IMR-90 (cell line): ENCODE measurements around the gene APPL2. TPM values are rescaled to one million over a fixed set of nuclear protein-coding genes. Genes with fewer than 3 reads are reported as not detected.

Experiments used
- ATAC-seq: fragments of 200-7000 bp; cut with Tn5 transposase; 2 replicates; pipeline ENCODE4 v1.9.1; 2020; ENCODE audit warnings: low read depth, mild to moderate bottlenecking, moderate library complexity
- BruUV-seq: library from RNA; stranded (reverse); fragments of 400-500 nt; replicated peaks from 2 replicates; lab custom pipeline; 2021; lab: Mats Ljungman, UMichigan
- CTCF ChIA-PET: fragments of 300-600 bp; formaldehyde crosslinking; extraction: SDS; loops from one replicate; lab custom pipeline; 2021; ENCODE audit warnings: antibody characterized with exemption; lab: Yijun Ruan, JAX
- POLR2A ChIA-PET: fragments of 300-600 bp; sonication (Branson Sonifier 250); formaldehyde crosslinking; loops from one replicate; lab custom pipeline; 2022; ENCODE audit warnings: antibody characterized with exemption; ENCODE audit not compliant: unreplicated experiment; lab: Charles Lee
- DNase-seq: peaks from one replicate; pipeline ENCODE4 v3.0.0; 2013
- H2AFZ ChIP-seq: replicated peaks from 2 replicates; pipeline ENCODE3; 2013; ENCODE audit warnings: low read length, mild to moderate bottlenecking; ENCODE audit not compliant: poor library complexity
- H2AK5ac ChIP-seq: 2 replicates; pipeline ENCODE4 v1.6.1; 2013; ENCODE audit warnings: low read depth, low read length, inconsistent platforms
- H2AK9ac ChIP-seq: replicated peaks from 2 replicates; pipeline ENCODE3; 2013; ENCODE audit warnings: mild to moderate bottlenecking, low read depth, low read length, moderate library complexity; ENCODE audit not compliant: poor library complexity
- H2BK120ac ChIP-seq: 2 replicates; pipeline ENCODE4 v1.6.1; 2013; ENCODE audit warnings: low read depth, low read length, inconsistent platforms
- H2BK15ac ChIP-seq: 3 replicates; pipeline ENCODE4 v1.6.1; 2013; ENCODE audit warnings: low read depth, low read length, inconsistent platforms
- H2BK20ac ChIP-seq: 2 replicates; pipeline ENCODE4 v1.6.1; 2013; ENCODE audit warnings: low read depth, mild to moderate bottlenecking, inconsistent platforms, low read length, moderate library complexity
- H2BK5ac ChIP-seq: 2 replicates; pipeline ENCODE4 v1.6.1; 2013; ENCODE audit warnings: mild to moderate bottlenecking, low read depth, low read length, inconsistent platforms; ENCODE audit not compliant: poor library complexity, severe bottlenecking
- H3K14ac ChIP-seq: replicated peaks from 2 replicates; pipeline ENCODE4 v1.6.1; 2013; ENCODE audit warnings: low read depth, low read length, inconsistent platforms
- H3K18ac ChIP-seq: 2 replicates; pipeline ENCODE4 v1.6.1; 2013; ENCODE audit warnings: low read depth, low read length, control low read depth
- H3K23ac ChIP-seq: 2 replicates; pipeline ENCODE4 v1.6.1; 2013; ENCODE audit warnings: low read depth, low read length, inconsistent platforms
- H3K27ac ChIP-seq: 2 replicates; pipeline ENCODE4 v1.5.1; 2013; ENCODE audit warnings: mild to moderate bottlenecking, control low read depth, low read length; ENCODE audit not compliant: insufficient read depth
- H3K27me3 ChIP-seq: 2 replicates; pipeline ENCODE4 v1.6.1; 2013; ENCODE audit warnings: low read length; ENCODE audit not compliant: control insufficient read depth, insufficient read depth
- H3K36me3 ChIP-seq: 2 replicates; pipeline ENCODE4 v1.6.1; 2013; ENCODE audit warnings: low read length, mixed read lengths; ENCODE audit not compliant: control insufficient read depth, insufficient read depth
- H3K4ac ChIP-seq: 2 replicates; pipeline ENCODE4 v1.6.1; 2013; ENCODE audit warnings: low read depth, low read length, inconsistent platforms
- H3K4me1 ChIP-seq: 2 replicates; pipeline ENCODE4 v1.6.1; 2013; ENCODE audit warnings: low read length, mixed read lengths; ENCODE audit not compliant: control insufficient read depth, insufficient read depth
- H3K4me2 ChIP-seq: 2 replicates; pipeline ENCODE4 v1.6.1; 2013; ENCODE audit warnings: low read depth, mild to moderate bottlenecking, control low read depth, low read length, moderate library complexity
- H3K4me3 ChIP-seq: 2 replicates; pipeline ENCODE4 v1.5.1; 2013; ENCODE audit warnings: low read depth, mild to moderate bottlenecking, control low read depth, low read length, moderate library complexity; ENCODE audit not compliant: insufficient read depth
- H3K56ac ChIP-seq: 2 replicates; pipeline ENCODE4 v1.6.1; 2013; ENCODE audit warnings: low read length, inconsistent platforms; ENCODE audit not compliant: insufficient read depth; ENCODE audit errors: extremely low read depth
- H3K79me1 ChIP-seq, 2 experiments: 2 replicates each; pipeline ENCODE4 v1.6.1; 2013; ENCODE audit warnings: low read length in 2 of 2, inconsistent platforms in 1 of 2, low read depth in 1 of 2
- H3K9ac ChIP-seq: 2 replicates; pipeline ENCODE4 v1.6.1; 2013; ENCODE audit warnings: low read depth, low read length, control low read depth
- H3K9me1 ChIP-seq: 2 replicates; pipeline ENCODE4 v1.6.1; 2013; ENCODE audit warnings: low read length, inconsistent platforms; ENCODE audit not compliant: insufficient read depth
- H3K9me3 ChIP-seq: 2 replicates; pipeline ENCODE4 v1.6.1; 2013; ENCODE audit warnings: low read length; ENCODE audit not compliant: control insufficient read depth, insufficient read depth
- H4K20me1 ChIP-seq: 2 replicates; pipeline ENCODE4 v1.6.1; 2013; ENCODE audit warnings: low read length, inconsistent platforms; ENCODE audit not compliant: insufficient read depth
- H4K5ac ChIP-seq: 2 replicates; pipeline ENCODE4 v1.6.1; 2013; ENCODE audit warnings: mild to moderate bottlenecking, low read depth, low read length, control low read depth
- H4K8ac ChIP-seq, 2 experiments: 2 replicates each; pipeline ENCODE4 v1.6.1; 2013; ENCODE audit warnings: low read depth in 2 of 2, low read length in 2 of 2, control low read depth in 1 of 2, inconsistent platforms in 1 of 2
- H4K91ac ChIP-seq: 2 replicates; pipeline ENCODE4 v1.6.1; 2013; ENCODE audit warnings: low read depth, low read length, inconsistent platforms; ENCODE audit not compliant: insufficient read depth
- MAFK ChIP-seq: IDR thresholded peaks from 2 replicates; pipeline ENCODE4 v1.6.1; 2012; ENCODE audit warnings: low read depth, low read length, improper control_type of control experiment
- WGBS, 2 experiments: methylation state at CpG; one replicate each; pipeline versions ENCODE4 v1.1.5 to v1.1.7; 2013; ENCODE audit warnings: missing lambda C conversion rate in 2 of 2; ENCODE audit not compliant: insufficient read length in 1 of 2; ENCODE audit errors: extremely low coverage in 2 of 2; 5-methylcytosine and 5-hydroxymethylcytosine counted together
- dilution Hi-C: fragments of 300-500 bp; cut with HindIII; formaldehyde crosslinking; loops from one replicate; pipeline ENCODE4 v1.14.3; 2018; ENCODE audit warnings: low sequenced_read_pairs; ENCODE audit not compliant: unreplicated experiment
- in situ Hi-C: fragments of 300-500 bp; cut with MboI; formaldehyde crosslinking; loops from 3 replicates; pipeline ENCODE4 v1.14.3; 2019; ENCODE audit warnings: low sequenced_read_pairs, inconsistent platforms, mixed read lengths
- intact Hi-C: fragments of 100-400 bp; cut with micrococcal nuclease; formaldehyde crosslinking; loops from 2 replicates; pipeline ENCODE4 v1.10.0; 2022
- polyA plus RNA-seq, 3 experiments: library from polyadenylated mRNA; depleted of rRNA; stranded (reverse); fragments of >200 nt; gene quantifications; 2 replicates each; pipeline ENCODE4 v1.2.3, GENCODE V29; 2012; ENCODE audit warnings: low replicate concordance in 1 of 3
- total RNA-seq: library from RNA; depleted of rRNA; stranded (reverse); fragments of >200 nt; gene quantifications from 2 replicates; pipeline ENCODE4 v1.2.3, GENCODE V29; 2012
- TF ChIP-seq, protein P1 (sequence below): conservative IDR thresholded peaks from 2 replicates; pipeline ENCODE4 v1.5.1; 2012; ENCODE audit warnings: mild to moderate bottlenecking, low read depth, low read length, improper control_type of control experiment
- TF ChIP-seq, protein P2 (sequence below): fragments of 150-350 bp; IDR thresholded peaks from 2 replicates; pipeline ENCODE4 v1.6.1; 2017; ENCODE audit warnings: mild to moderate bottlenecking, antibody characterized with exemption, low read length, low read depth

The APPL2 gene
- total and polyA plus RNA-seq, 2 of the 4 experiments (the other 2 are of a cell fraction), result 42.3 to 65.8 TPM

DNA sequence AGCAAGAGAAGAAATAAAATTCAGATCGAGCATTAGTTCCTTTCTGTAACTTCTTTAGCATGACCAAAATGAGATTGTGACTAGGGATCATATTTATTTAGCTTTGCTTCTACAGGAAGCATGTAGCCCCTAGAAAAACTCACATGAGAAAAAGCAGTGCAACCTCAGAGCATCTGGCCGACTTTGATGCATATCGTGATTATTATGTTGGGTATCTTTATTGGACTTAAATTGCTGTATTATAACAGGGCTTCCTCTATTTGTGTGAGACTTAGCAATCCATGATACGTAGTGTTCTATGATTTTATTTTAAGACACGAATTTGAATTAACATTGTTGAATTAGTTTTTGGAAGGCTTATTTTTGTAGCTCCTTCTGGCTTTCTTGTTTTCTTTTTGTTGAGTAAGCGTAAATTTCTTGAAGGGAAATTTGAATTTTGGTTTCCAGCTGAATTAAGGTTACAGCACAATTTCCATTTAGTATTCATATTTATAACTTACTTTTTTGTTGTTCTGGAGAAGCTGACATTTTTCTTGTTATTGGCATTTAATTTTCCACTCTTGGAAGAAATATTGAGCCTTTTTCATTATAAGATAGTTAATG, 94.6 kb downstream of the APPL2 start:
- TSS peak; percentile 34 for BruUV-seq
- Histone ChIP-seq H3K9ac (no peak overlapping the region), H3K27me3 (no peaks in the 10 kb centered on the region), H2AK9ac (no peak overlapping the region), H3K9me1 (peaks cover 6% of the 10 kb centered on the region), H2AFZ (no peak overlapping the region), H2BK5ac (no peak overlapping the region), H3K18ac (no peak overlapping the region), H3K36me3 (peaks cover 23% of the 10 kb centered on the region), H3K4me3 (no peak overlapping the region), H2BK120ac (no peak overlapping the region), H3K4me2 (no peak overlapping the region), H3K79me1 (peaks cover 10 to 12% of the 10 kb centered on the region in 2 experiments; a peak in 3 of 4 replicates), H2BK20ac (no peak overlapping the region), H3K23ac (no peak overlapping the region), H2AK5ac (no peak overlapping the region), H3K9me3 (no peaks in the 10 kb centered on the region), H4K91ac (no peak overlapping the region), H3K27ac (no peak overlapping the region), H4K5ac (no peak overlapping the region), H3K4me1 (peaks cover 3% of the 10 kb centered on the region), H3K14ac (no peak overlapping the region), H3K56ac (no peak overlapping the region), H2BK15ac (no peak overlapping the region), H4K20me1 (peaks cover 9% of the 10 kb centered on the region; the same call in 1 of the 2 replicates), H3K4ac (no peak overlapping the region), H4K8ac (no peak overlapping the region)
- DNase-seq (no peak), ATAC-seq (no peak)
- dilution Hi-C loops, result no loop called here
- intact Hi-C loops, result no loop called here
- ChIA-PET CTCF (interaction anchor here (0.6 to 0.7 kb wide), 2 partner anchors 17 to 31 kb away, joined by 3 to 4 read pairs; no protein-coding TSS in a partner anchor), POLR2A (no interaction called here)
- WGBS, 2 experiments, result 90% methylated on average over 2 of the region's 6 CpGs; no CpG with 5 or more reads in 1 of the 2 experiments
- TF ChIP-seq, protein P1, sequence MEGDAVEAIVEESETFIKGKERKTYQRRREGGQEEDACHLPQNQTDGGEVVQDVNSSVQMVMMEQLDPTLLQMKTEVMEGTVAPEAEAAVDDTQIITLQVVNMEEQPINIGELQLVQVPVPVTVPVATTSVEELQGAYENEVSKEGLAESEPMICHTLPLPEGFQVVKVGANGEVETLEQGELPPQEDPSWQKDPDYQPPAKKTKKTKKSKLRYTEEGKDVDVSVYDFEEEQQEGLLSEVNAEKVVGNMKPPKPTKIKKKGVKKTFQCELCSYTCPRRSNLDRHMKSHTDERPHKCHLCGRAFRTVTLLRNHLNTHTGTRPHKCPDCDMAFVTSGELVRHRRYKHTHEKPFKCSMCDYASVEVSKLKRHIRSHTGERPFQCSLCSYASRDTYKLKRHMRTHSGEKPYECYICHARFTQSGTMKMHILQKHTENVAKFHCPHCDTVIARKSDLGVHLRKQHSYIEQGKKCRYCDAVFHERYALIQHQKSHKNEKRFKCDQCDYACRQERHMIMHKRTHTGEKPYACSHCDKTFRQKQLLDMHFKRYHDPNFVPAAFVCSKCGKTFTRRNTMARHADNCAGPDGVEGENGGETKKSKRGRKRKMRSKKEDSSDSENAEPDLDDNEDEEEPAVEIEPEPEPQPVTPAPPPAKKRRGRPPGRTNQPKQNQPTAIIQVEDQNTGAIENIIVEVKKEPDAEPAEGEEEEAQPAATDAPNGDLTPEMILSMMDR, result no peak
- TF ChIP-seq, protein P2, sequence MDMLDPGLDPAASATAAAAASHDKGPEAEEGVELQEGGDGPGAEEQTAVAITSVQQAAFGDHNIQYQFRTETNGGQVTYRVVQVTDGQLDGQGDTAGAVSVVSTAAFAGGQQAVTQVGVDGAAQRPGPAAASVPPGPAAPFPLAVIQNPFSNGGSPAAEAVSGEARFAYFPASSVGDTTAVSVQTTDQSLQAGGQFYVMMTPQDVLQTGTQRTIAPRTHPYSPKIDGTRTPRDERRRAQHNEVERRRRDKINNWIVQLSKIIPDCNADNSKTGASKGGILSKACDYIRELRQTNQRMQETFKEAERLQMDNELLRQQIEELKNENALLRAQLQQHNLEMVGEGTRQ, result no peak
- TF ChIP-seq MAFK, result peak; percentile 84
- in situ Hi-C loops, result no loop called here
